Measurements from ENCODE around the gene IFNA16. TPM values are rescaled to one million over a fixed set of nuclear protein-coding genes. Genes with fewer than 3 reads are reported as not detected.
A peak's percentile ranks its signal among the peaks of the same experiment; 100 is the strongest.
"Not testable (repeated sequence)": the region's sequence is repeated elsewhere in the genome, so short reads cannot be mapped to it uniquely, and the experiment has no call there.

IFNA16 gene
- total and polyA plus RNA-seq, 2 experiments from 2014 or later = not detected

DNA sequence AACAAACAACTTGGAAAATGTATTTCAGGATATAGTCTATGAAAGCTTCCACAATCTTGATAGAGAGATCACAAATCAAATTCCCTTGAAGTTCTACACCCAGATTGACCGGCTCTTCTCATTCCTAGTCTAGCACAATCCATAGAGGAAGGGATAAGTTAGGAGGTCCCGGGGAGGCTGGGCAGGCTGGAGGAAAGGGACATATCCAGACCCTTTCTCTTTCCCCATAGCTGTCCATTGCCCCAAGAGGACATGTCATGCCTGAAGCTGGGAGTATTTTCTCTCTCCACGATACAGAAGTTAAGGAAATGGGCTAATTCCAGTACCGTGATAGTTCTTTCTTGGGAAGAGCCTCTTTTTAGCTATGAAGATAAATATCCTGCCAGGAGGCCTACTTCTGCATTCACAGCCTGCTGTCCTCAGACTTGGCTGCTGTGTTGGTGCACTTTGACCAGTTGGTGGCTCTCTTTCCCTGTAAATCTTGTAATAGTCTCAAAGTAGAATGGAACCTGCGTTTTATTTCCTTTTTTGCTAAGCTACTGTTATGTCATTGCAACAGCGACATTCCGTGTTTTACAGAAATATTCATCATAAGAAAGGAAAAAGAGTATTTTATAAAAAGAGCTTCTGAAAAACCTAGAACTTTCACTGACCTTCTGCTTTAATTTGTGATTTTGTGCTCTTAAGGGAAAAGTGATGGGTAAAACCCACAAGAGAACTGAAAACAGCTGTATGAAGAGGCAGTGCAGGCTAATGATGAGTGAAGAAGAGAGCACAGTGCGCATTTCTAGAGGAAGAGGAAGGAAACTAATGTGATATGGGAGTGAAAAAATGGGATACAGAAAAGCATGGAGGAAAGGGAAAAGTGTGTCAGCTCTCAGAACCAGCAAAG, 18.6 kb upstream of the IFNA16 start:
- TF ChIP-seq, protein P1, sequence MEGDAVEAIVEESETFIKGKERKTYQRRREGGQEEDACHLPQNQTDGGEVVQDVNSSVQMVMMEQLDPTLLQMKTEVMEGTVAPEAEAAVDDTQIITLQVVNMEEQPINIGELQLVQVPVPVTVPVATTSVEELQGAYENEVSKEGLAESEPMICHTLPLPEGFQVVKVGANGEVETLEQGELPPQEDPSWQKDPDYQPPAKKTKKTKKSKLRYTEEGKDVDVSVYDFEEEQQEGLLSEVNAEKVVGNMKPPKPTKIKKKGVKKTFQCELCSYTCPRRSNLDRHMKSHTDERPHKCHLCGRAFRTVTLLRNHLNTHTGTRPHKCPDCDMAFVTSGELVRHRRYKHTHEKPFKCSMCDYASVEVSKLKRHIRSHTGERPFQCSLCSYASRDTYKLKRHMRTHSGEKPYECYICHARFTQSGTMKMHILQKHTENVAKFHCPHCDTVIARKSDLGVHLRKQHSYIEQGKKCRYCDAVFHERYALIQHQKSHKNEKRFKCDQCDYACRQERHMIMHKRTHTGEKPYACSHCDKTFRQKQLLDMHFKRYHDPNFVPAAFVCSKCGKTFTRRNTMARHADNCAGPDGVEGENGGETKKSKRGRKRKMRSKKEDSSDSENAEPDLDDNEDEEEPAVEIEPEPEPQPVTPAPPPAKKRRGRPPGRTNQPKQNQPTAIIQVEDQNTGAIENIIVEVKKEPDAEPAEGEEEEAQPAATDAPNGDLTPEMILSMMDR (IDR thresholded peaks at IDR 0.05; ENCODE audit: poor library complexity) = peak; percentile 70
- not testable (repeated sequence) for H3K36me3 ChIP-seq (replicated peaks; ENCODE audit: insufficient read depth, low read depth); H3K27ac ChIP-seq; H3K79me2 ChIP-seq; H2AFZ ChIP-seq; H3K9me2 ChIP-seq (replicated peaks; ENCODE audit: insufficient read depth); H3K27me3 ChIP-seq; H3K4me1 ChIP-seq (ENCODE audit: insufficient read depth); H3K9me3 ChIP-seq (ENCODE audit: low read depth); H3K4me3 ChIP-seq; H4K20me1 ChIP-seq (ENCODE audit: insufficient read depth, poor library complexity, severe bottlenecking)
- peak overlapping the region; percentile 8 for H3K4me2 ChIP-seq
- DNase-seq (ENCODE audit: low spot score) = peak; percentile 62
- 37% methylated on average over 8 of the region's 8 CpGs for WGBS (ENCODE audit: low lambda C conversion rate, missing lambda C conversion rate)

DNA sequence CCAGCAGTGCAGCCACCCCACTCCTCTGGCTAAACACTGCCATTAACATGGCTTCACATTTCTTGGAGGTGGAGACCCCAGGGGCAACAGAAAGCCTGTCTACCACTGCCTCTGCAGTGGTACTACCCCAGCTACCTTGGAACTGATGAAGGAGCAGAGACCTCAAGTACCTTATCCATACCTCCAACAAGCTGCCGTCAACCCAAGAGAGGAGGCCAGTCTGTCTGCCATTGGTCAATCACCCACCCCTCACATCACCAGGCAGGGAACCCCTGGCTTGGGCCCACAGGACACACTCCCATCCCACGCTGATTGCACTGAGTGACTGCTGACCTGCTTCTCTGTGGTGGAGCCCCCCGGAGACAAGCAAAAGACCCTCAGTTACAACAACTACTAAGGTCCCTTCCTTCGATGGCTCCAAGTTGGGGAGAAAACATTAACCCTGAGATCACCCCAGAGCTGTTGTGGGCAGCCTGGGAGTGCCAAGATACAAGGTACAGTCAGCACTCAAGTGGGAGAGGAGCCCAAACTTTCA, 17.1 kb upstream of the IFNA16 start:
- Histone ChIP-seq H3K4me1 (ENCODE audit: insufficient read depth) (no peaks in the 10 kb centered on the region), H3K4me3 (no peak overlapping the region), H3K27me3 (peaks cover 6% of the 10 kb centered on the region), H3K9me3 (ENCODE audit: low read depth) (no peaks in the 10 kb centered on the region), H3K4me2 (no peak overlapping the region), H3K9me2 (replicated peaks; ENCODE audit: insufficient read depth) (no peaks in the 10 kb centered on the region), H4K20me1 (ENCODE audit: insufficient read depth, poor library complexity, severe bottlenecking) (no peaks in the 10 kb centered on the region), H3K27ac (no peak overlapping the region), H3K79me2 (no peaks in the 10 kb centered on the region), H3K36me3 (replicated peaks; ENCODE audit: insufficient read depth, low read depth) (no peaks in the 10 kb centered on the region), H2AFZ (no peak overlapping the region)
- no peak for DNase-seq (ENCODE audit: low spot score)
- TF ChIP-seq EZH2phosphoT487 (IDR thresholded peaks at IDR 0.05; ENCODE audit: low read depth, severe bottlenecking, unreplicated experiment) = no peak
- TF ChIP-seq, protein P1 (IDR thresholded peaks at IDR 0.05; ENCODE audit: poor library complexity) = no peak
- no peak for TF ChIP-seq EZH2 (IDR thresholded peaks at IDR 0.05; ENCODE audit: borderline replicate concordance)
- 90% methylated on average over 4 of the region's 4 CpGs for WGBS (ENCODE audit: low lambda C conversion rate, missing lambda C conversion rate)

DNA sequence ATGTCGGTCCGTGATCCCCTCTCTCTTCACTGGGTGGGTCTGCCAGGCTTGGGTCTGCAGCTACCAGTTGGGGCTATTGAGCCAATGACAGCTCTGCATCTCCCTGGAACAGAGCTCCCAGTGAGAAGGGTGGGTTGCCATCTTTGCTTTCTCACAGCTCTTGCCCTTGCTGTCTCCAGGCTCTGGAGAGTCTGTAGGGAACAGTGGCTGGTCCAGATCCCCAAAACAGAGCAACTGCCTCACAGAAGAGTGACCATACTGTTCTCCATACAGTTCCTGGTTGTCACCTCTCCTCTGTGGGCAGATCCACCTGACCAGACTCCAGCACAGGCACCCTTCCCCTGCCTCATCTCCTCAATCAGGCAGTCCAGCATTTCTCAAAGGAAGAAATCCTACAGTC, 16.1 kb upstream of the IFNA16 start:
- Histone ChIP-seq H2AFZ (no peak overlapping the region), H3K27ac (no peak overlapping the region), H4K20me1 (ENCODE audit: insufficient read depth, poor library complexity, severe bottlenecking) (no peaks in the 10 kb centered on the region), H3K36me3 (replicated peaks; ENCODE audit: insufficient read depth, low read depth) (no peaks in the 10 kb centered on the region), H3K27me3 (peaks cover 6% of the 10 kb centered on the region), H3K4me1 (ENCODE audit: insufficient read depth) (no peaks in the 10 kb centered on the region), H3K4me2 (no peak overlapping the region), H3K9me2 (replicated peaks; ENCODE audit: insufficient read depth) (no peaks in the 10 kb centered on the region), H3K9me3 (ENCODE audit: low read depth) (no peaks in the 10 kb centered on the region), H3K4me3 (no peak overlapping the region), H3K79me2 (no peaks in the 10 kb centered on the region)
- TF ChIP-seq, protein P1 (IDR thresholded peaks at IDR 0.05; ENCODE audit: poor library complexity) = no peak
- TF ChIP-seq EZH2phosphoT487 (IDR thresholded peaks at IDR 0.05; ENCODE audit: low read depth, severe bottlenecking, unreplicated experiment) (no peak), EZH2 (IDR thresholded peaks at IDR 0.05; ENCODE audit: borderline replicate concordance) (no peak)
- no peak for DNase-seq (ENCODE audit: low spot score)
- 97% methylated on average over 2 of the region's 2 CpGs for WGBS (ENCODE audit: low lambda C conversion rate, missing lambda C conversion rate)
